H1 (cell line): ENCODE data around the gene L3MBTL3. TPM values are rescaled to one million over a fixed set of nuclear protein-coding genes. Genes with fewer than 3 reads are reported as not detected.

Experiments
- CTCF ChIA-PET: fragments of 300-600 bp; sonication (Branson Sonifier 250); formaldehyde crosslinking; loops from one replicate; lab custom pipeline; 2021; ENCODE audit not compliant: partially characterized antibody; lab: Charles Lee
- POLR2A ChIA-PET: fragments of 300-600 bp; sonication (Branson Sonifier 250); formaldehyde crosslinking; loops from one replicate; lab custom pipeline; 2021; ENCODE audit warnings: inconsistent platforms; ENCODE audit not compliant: partially characterized antibody; lab: Charles Lee
- DNase-seq, 2 experiments: peaks; one replicate each; pipeline versions ENCODE4 v3.0.0 to v3.0.0-alpha.2; 2010 to 2022; ENCODE audit warnings: low spot score in 2 of 2, low read depth in 1 of 2, mixed read lengths in 1 of 2
- FAIRE-seq: peaks from 2 replicates; lab custom pipeline; 2011; peaks lifted over from hg19 to GRCh38; lab: Jason Lieb, UNC
- H2AFZ ChIP-seq: 2 replicates; pipeline ENCODE4 v1.8.1; 2012; ENCODE audit warnings: low read length, inconsistent platforms
- H2AK5ac ChIP-seq: 2 replicates; pipeline ENCODE4 v1.6.1; 2013; ENCODE audit warnings: low read depth, low read length
- H2BK120ac ChIP-seq: replicated peaks from 2 replicates; pipeline ENCODE3; 2013; ENCODE audit warnings: low read depth, low read length, inconsistent platforms
- H2BK12ac ChIP-seq: 2 replicates; pipeline ENCODE4 v1.6.1; 2013; ENCODE audit warnings: low read depth, low read length
- H2BK15ac ChIP-seq: 2 replicates; pipeline ENCODE4 v1.6.1; 2013; ENCODE audit warnings: low read length
- H2BK20ac ChIP-seq: 2 replicates; pipeline ENCODE4 v1.6.1; 2013; ENCODE audit warnings: low read length
- H2BK5ac ChIP-seq: 2 replicates; pipeline ENCODE4 v1.6.1; 2013; ENCODE audit warnings: low read depth, low read length
- H3K14ac ChIP-seq: 2 replicates; pipeline ENCODE4 v1.6.1; 2013; ENCODE audit warnings: inconsistent platforms; ENCODE audit not compliant: insufficient read length
- H3K18ac ChIP-seq: 2 replicates; pipeline ENCODE4 v1.6.1; 2013; ENCODE audit warnings: low read length; ENCODE audit errors: extremely low read depth
- H3K23ac ChIP-seq: 2 replicates; pipeline ENCODE4 v1.6.1; 2013; ENCODE audit warnings: inconsistent platforms; ENCODE audit not compliant: insufficient read length
- H3K23me2 ChIP-seq: 2 replicates; pipeline ENCODE4 v1.6.1; 2013; ENCODE audit warnings: low read depth, low read length
- H3K27ac ChIP-seq: 2 replicates; pipeline ENCODE4 v1.6.1; 2011; ENCODE audit warnings: low read depth, low read length, inconsistent platforms
- H3K27me3 ChIP-seq, 4 experiments: replicated peaks in 1 of 4; 1 replicate in 1 of 4; 2 replicates in 3 of 4; pipeline versions ENCODE4 v1.6.1 to v1.8.1; 2011 to 2013; ENCODE audit warnings: low read length in 3 of 4, mild to moderate bottlenecking in 3 of 4, inconsistent platforms in 2 of 4, mixed read lengths in 2 of 4, moderate library complexity in 1 of 4; ENCODE audit not compliant: control insufficient read depth in 3 of 4, insufficient read depth in 3 of 4; ENCODE audit errors: extremely low read depth in 1 of 4
- H3K36me3 ChIP-seq, 4 experiments: 2 replicates each; pipeline versions ENCODE4 v1.6.1 to v1.8.1; 2011 to 2013; ENCODE audit warnings: mild to moderate bottlenecking in 4 of 4, low read length in 3 of 4, moderate library complexity in 2 of 4, control low read depth in 1 of 4, inconsistent platforms in 1 of 4; ENCODE audit not compliant: insufficient read depth in 4 of 4, control insufficient read depth in 2 of 4
- H3K4ac ChIP-seq: replicated peaks from 2 replicates; pipeline ENCODE3; 2013; ENCODE audit warnings: low read length, low read depth, mixed read lengths, inconsistent platforms; ENCODE audit not compliant: insufficient read length
- H3K4me1 ChIP-seq, 4 experiments: replicated peaks in 1 of 4; 1 replicate in 1 of 4; 2 replicates in 3 of 4; pipeline versions ENCODE4 v1.6.1 to v1.8.1; 2011 to 2013; ENCODE audit warnings: low read length in 3 of 4, inconsistent platforms in 2 of 4, mixed read lengths in 1 of 4; ENCODE audit not compliant: insufficient read depth in 4 of 4, control insufficient read depth in 3 of 4
- H3K4me2 ChIP-seq, 2 experiments: 2 replicates each; pipeline versions ENCODE4 v1.6.1 to v1.8.1; 2011 to 2013; ENCODE audit warnings: low read depth in 2 of 2, low read length in 2 of 2, control low read depth in 1 of 2, inconsistent platforms in 1 of 2, mild to moderate bottlenecking in 1 of 2; ENCODE audit not compliant: insufficient read depth in 1 of 2
- H3K4me3 ChIP-seq, 4 experiments: fragments of 200-600, 300-600 bp in 1 of 4; sonication (generic), shearing (Covaris generic), sonication (Bioruptor Twin) in 1 of 4; 2 replicates each; pipeline versions ENCODE4 v1.5.1 to v1.8.1; 2011 to 2016; ENCODE audit warnings: low read length in 4 of 4, low read depth in 3 of 4, control low read depth in 2 of 4, inconsistent platforms in 2 of 4, mild to moderate bottlenecking in 2 of 4, mixed read lengths in 1 of 4, moderate library complexity in 1 of 4; ENCODE audit not compliant: insufficient read depth in 2 of 4; ENCODE audit errors: extremely low read depth in 1 of 4
- H3K56ac ChIP-seq: replicated peaks from 2 replicates; pipeline ENCODE3; 2013; ENCODE audit warnings: low read depth, mild to moderate bottlenecking, mixed read lengths, low read length, inconsistent platforms; ENCODE audit not compliant: insufficient read length
- H3K79me1 ChIP-seq: 2 replicates; pipeline ENCODE4 v1.6.1; 2013; ENCODE audit warnings: low read depth, low read length, control low read depth
- H3K79me2 ChIP-seq, 2 experiments: 2 replicates each; pipeline versions ENCODE4 v1.6.1 to v1.8.1; 2012 to 2013; ENCODE audit warnings: low read length in 2 of 2, mild to moderate bottlenecking in 2 of 2, inconsistent platforms in 1 of 2; ENCODE audit not compliant: insufficient read depth in 2 of 2, control insufficient read depth in 1 of 2
- H3K9ac ChIP-seq, 4 experiments: replicated peaks in 1 of 4; 1 replicate in 1 of 4; 2 replicates in 3 of 4; pipeline versions ENCODE4 v1.6.1 to v1.8.1; 2011 to 2013; ENCODE audit warnings: low read depth in 3 of 4, low read length in 3 of 4, control low read depth in 2 of 4, mild to moderate bottlenecking in 2 of 4, moderate library complexity in 2 of 4, inconsistent platforms in 1 of 4; ENCODE audit errors: extremely low read depth in 1 of 4
- H3K9me3 ChIP-seq, 2 experiments: 2 replicates each; pipeline versions ENCODE4 v1.6.1 to v1.8.1; 2012 to 2013; ENCODE audit warnings: mild to moderate bottlenecking in 2 of 2, moderate library complexity in 2 of 2, control low read depth in 1 of 2, inconsistent platforms in 1 of 2, low read depth in 1 of 2, low read length in 1 of 2, mixed read lengths in 1 of 2; ENCODE audit not compliant: insufficient read depth in 2 of 2
- H4K20me1 ChIP-seq, 2 experiments: replicated peaks in 1 of 2; 2 replicates each; pipeline versions ENCODE3 to v1.8.1; 2011 to 2013; ENCODE audit warnings: inconsistent platforms in 2 of 2, low read length in 2 of 2, mild to moderate bottlenecking in 1 of 2; ENCODE audit not compliant: insufficient read depth in 2 of 2, control insufficient read depth in 1 of 2
- H4K5ac ChIP-seq: 2 replicates; pipeline ENCODE4 v1.6.1; 2013; ENCODE audit warnings: low read length, low read depth, mixed read lengths, inconsistent platforms; ENCODE audit not compliant: insufficient read length
- H4K8ac ChIP-seq: 2 replicates; pipeline ENCODE4 v1.8.0; 2013; ENCODE audit warnings: mild to moderate bottlenecking, moderate library complexity, low read length, inconsistent platforms; ENCODE audit not compliant: insufficient read depth; ENCODE audit errors: extremely low read depth
- H4K91ac ChIP-seq: replicated peaks from 2 replicates; pipeline ENCODE3; 2013; ENCODE audit warnings: low read length, mixed read lengths, inconsistent platforms; ENCODE audit not compliant: insufficient read length
- CHD2 ChIP-seq: IDR thresholded peaks from 2 replicates; pipeline ENCODE4 v1.6.1; 2012; ENCODE audit warnings: low read length, improper control_type of control experiment
- EGR1 ChIP-seq: IDR thresholded peaks from 2 replicates; pipeline ENCODE4 v1.6.1; 2011; ENCODE audit warnings: low read depth, low read length, borderline replicate concordance
- HDAC2 ChIP-seq, 2 experiments: fragments of 300-600 bp in 1 of 2; sonication (generic) in 1 of 2; IDR thresholded peaks; 2 replicates each; pipeline ENCODE4 v1.6.1; 2011 to 2012; ENCODE audit warnings: low read depth in 2 of 2, low read length in 2 of 2, mild to moderate bottlenecking in 2 of 2, moderate library complexity in 2 of 2, borderline replicate concordance in 1 of 2, inconsistent platforms in 1 of 2
- KDM1A ChIP-seq: fragments of 200-600, 300-600 bp; sonication (generic); IDR thresholded peaks from 2 replicates; pipeline ENCODE4 v1.7.1; 2016; ENCODE audit warnings: mild to moderate bottlenecking, low read length, borderline replicate concordance
- MAX ChIP-seq: IDR thresholded peaks from 2 replicates; pipeline ENCODE4 v1.6.1; 2012; ENCODE audit warnings: inconsistent platforms
- POLR2AphosphoS5 ChIP-seq: IDR thresholded peaks from 2 replicates; pipeline ENCODE4 v1.6.1; 2011; ENCODE audit warnings: low read depth, low read length
- RAD21 ChIP-seq, 2 experiments: IDR thresholded peaks in 1 of 2; conservative IDR thresholded peaks in 1 of 2; 2 replicates each; pipeline ENCODE4 v1.6.1; 2011; ENCODE audit warnings: low read depth in 2 of 2, low read length in 2 of 2, improper control_type of control experiment in 1 of 2, inconsistent platforms in 1 of 2, mild to moderate bottlenecking in 1 of 2, moderate library complexity in 1 of 2
- WGBS, 2 experiments: shearing (Covaris generic) in 1 of 2; methylation state at CpG; one replicate each; pipeline versions ENCODE4 v1.1.6 to v1.1.7; 2013 to 2015; ENCODE audit warnings: low lambda C conversion rate in 2 of 2, mixed read lengths in 2 of 2, inconsistent platforms in 1 of 2, low coverage in 1 of 2, missing lambda C conversion rate in 1 of 2; ENCODE audit not compliant: insufficient replicate concordance in 2 of 2, insufficient coverage in 1 of 2, insufficient read length in 1 of 2; ENCODE audit errors: extremely low coverage in 1 of 2, missing lambda C conversion rate in 1 of 2; 5-methylcytosine and 5-hydroxymethylcytosine counted together
- polyA plus RNA-seq, 7 experiments: library from polyadenylated mRNA; depleted of rRNA in 3 of 7; stranded (reverse) in 5 of 7; unstranded in 2 of 7; fragments of >200 nt in 5 of 7; fragments of 200-250 nt in 2 of 7; gene quantifications; 1 replicate in 5 of 7; 2 replicates in 1 of 7; 4 replicates in 1 of 7; pipeline versions ENCODE4 v1.2.1 to v1.2.3, GENCODE V29; 2011 to 2013; ENCODE audit warnings: missing spikeins in 2 of 7, mixed read lengths in 2 of 7
- total RNA-seq: library from RNA; stranded (reverse); fragmentation: NEBNext Ultra II Directional; extraction: Animal tissue kit (Norgen Biotek cat#: 25700); gene quantifications from 2 replicates; pipeline ENCODE4 v1.2.1, GENCODE V29; 2021

L3MBTL3 gene
- total and polyA plus RNA-seq, 2 of the 8 experiments (the other 6 are each of a cell fraction or from before 2014, with no cell fraction given) = 3.9 to 17.2 TPM

DNA sequence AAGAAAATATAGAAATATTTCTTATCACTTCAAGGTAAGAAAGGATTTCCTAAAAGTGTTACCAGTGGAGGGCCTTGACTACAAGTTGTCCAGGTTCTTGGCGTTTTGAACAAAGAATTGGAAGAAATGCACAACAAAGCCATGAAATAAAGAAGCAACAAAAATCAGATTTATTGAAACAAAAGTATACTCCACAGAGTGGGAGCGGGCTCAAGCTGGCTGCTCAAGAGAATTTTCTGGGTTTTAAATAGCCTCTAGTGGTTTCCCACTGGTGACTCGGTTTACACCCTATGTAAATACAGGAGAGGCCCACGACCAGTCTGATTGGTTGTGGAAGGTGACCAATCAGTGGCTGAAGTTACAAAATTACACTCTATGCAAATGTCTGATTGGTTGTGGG, 140.2 kb downstream of the L3MBTL3 start:
- Histone ChIP-seq H3K14ac (no peak overlapping the region), H3K27me3 (no peaks in the 10 kb centered on the region), H2BK120ac (no peak overlapping the region), H2BK5ac (no peak overlapping the region), H2BK12ac (no peak overlapping the region), H4K20me1 (no peaks in the 10 kb centered on the region), H2AK5ac (no peak overlapping the region), H4K5ac (no peak overlapping the region), H3K27ac (no peak overlapping the region), H3K9ac (no peak overlapping the region), H4K91ac (no peak overlapping the region), H3K4me3 (no peak overlapping the region), H3K4me1 (no peaks in the 10 kb centered on the region), H3K4ac (no peak overlapping the region), H3K56ac (no peak overlapping the region), H2BK15ac (no peak overlapping the region), H3K36me3 (peaks cover 0 to 4% (median 0%) of the 10 kb centered on the region in 4 experiments; a peak in 1 of 8 replicates), H3K18ac (no peak overlapping the region), H2AFZ (no peak overlapping the region), H3K9me3 (peaks cover 7 to 8% of the 10 kb centered on the region in 2 experiments; a peak in 3 of 4 replicates), H4K8ac (no peak overlapping the region), H3K79me1 (no peaks in the 10 kb centered on the region), H3K4me2 (no peak overlapping the region), H3K79me2 (no peaks in the 10 kb centered on the region), H2BK20ac (no peak overlapping the region), H3K23me2 (no peaks in the 10 kb centered on the region), H3K23ac (no peak overlapping the region)
- FAIRE-seq (no peak), DNase-seq (no peak)
- CTCF ChIA-PET = interaction anchor here (1.5 kb wide), 1 partner anchor 10 kb away, joined by 4 read pairs; no protein-coding TSS in a partner anchor
- POLR2A ChIA-PET = no interaction called here
- 93% methylated on average over 4 of the region's 4 CpGs; no CpG with 5 or more reads in 1 of the 2 experiments for WGBS, 2 experiments
- no peak for TF ChIP-seq RAD21 (IDR thresholded peaks at IDR 0.05 in 1 of 2, conservative IDR thresholded peaks at IDR 0.05 in 1 of 2; ENCODE audit: low read depth in 2 of 2, low read length in 2 of 2)
- TF ChIP-seq MAX = no peak
- no peak for TF ChIP-seq POLR2AphosphoS5
- no peak for TF ChIP-seq KDM1A
- TF ChIP-seq EGR1 = no peak
- no peak for TF ChIP-seq CHD2
- TF ChIP-seq HDAC2 (IDR thresholded peaks at IDR 0.05; ENCODE audit: borderline replicate concordance in 1 of 2, low read depth in 2 of 2, low read length in 2 of 2) = no peak
